NOMO-1 treated with dmso at 0.1 percent for 144 hours (cell line): Measurements from ENCODE around the gene SLC2A13.
"Not testable (repeated sequence)": the region's sequence is repeated elsewhere in the genome, so short reads cannot be mapped to it uniquely, and the experiment has no call there.

Experiments
- DNase-seq: peaks from one replicate; lab custom pipeline; 2025; ENCODE audit not compliant: unreplicated experiment; lab: John Stamatoyannopoulos, UW

Gene SLC2A13

GRCh38 chr12:39883411-39883810 is 222.5 kb downstream of the SLC2A13 start:
- DNase-seq: no peak

- DNase-seq: no peak
Measured at GRCh38 chr12:39878753-39879152, 227.1 kb downstream of the SLC2A13 start.

- DNase-seq: no peak
Measured at GRCh38 chr12:39875721-39876120, 230.2 kb downstream of the SLC2A13 start.

GRCh38 chr12:39874785-39875184 is 231.1 kb downstream of the SLC2A13 start:
- DNase-seq: no peak

- no peak for DNase-seq
Measured at GRCh38 chr12:39873065-39873464, 232.8 kb downstream of the SLC2A13 start.

- DNase-seq: no peak
Measured at GRCh38 chr12:39872425-39872824, 233.5 kb downstream of the SLC2A13 start.

GRCh38 chr12:39868328-39868725 is 237.6 kb downstream of the SLC2A13 start:
- no peak for DNase-seq

- DNase-seq: no peak
Measured at GRCh38 chr12:39867631-39868327, 238.1 kb downstream of the SLC2A13 start.

- DNase-seq: no peak
Measured at GRCh38 chr12:39866135-39866534, 239.7 kb downstream of the SLC2A13 start.

- no peak for DNase-seq
Measured at GRCh38 chr12:39860695-39861094, 245.2 kb downstream of the SLC2A13 start.

- DNase-seq: no peak
Measured at GRCh38 chr12:39853003-39853402, 252.9 kb downstream of the SLC2A13 start.

GRCh38 chr12:39852346-39852745 is 253.5 kb downstream of the SLC2A13 start:
- DNase-seq: no peak

GRCh38 chr12:39848218-39848617 is 257.7 kb downstream of the SLC2A13 start:
- not testable (repeated sequence) for DNase-seq

GRCh38 chr12:39846971-39847650 is 258.8 kb downstream of the SLC2A13 start:
- no peak for DNase-seq

- DNase-seq: peak; percentile 52
Measured at GRCh38 chr12:39846304-39846703, 259.6 kb downstream of the SLC2A13 start.

- DNase-seq: no peak
Measured at GRCh38 chr12:39840422-39840821, 265.5 kb downstream of the SLC2A13 start.

GRCh38 chr12:39839072-39839471 is 266.8 kb downstream of the SLC2A13 start:
- DNase-seq: no peak

- DNase-seq: no peak
Measured at GRCh38 chr12:39835517-39836489, 270.1 kb downstream of the SLC2A13 start.

GRCh38 chr12:39831587-39832315 is 274.1 kb downstream of the SLC2A13 start:
- no peak for DNase-seq

GRCh38 chr12:39830852-39831520 is 274.9 kb downstream of the SLC2A13 start:
- DNase-seq: no peak
